GM21390 (cell line): ENCODE measurements around the gene PLA2G15.

Source experiments
- ATAC-seq: cut with Tn5 transposase; IDR thresholded peaks from one replicate; pipeline ENCODE4 v1.9.1; 2021; ENCODE audit not compliant: unreplicated experiment

Gene PLA2G15

DNA sequence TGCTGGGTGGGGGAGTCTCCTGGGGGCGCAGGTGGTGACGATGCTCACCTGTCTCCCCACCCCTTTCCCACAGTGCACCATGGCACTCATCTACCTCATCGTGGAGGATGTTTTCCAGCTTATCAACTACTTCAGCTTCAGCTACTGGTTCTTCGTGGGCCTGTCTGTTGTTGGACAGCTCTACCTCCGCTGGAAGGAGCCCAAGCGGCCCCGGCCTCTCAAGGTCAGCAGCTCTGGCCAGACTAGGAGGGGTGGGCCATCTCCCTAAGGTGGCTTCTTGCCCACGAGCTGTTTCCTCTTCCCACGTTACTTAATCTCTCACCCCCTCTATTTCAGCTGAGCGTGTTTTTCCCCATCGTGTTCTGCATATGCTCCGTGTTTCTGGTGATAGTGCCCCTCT lies 51.1 kb downstream of the PLA2G15 start:
- ATAC-seq = no peak

DNA sequence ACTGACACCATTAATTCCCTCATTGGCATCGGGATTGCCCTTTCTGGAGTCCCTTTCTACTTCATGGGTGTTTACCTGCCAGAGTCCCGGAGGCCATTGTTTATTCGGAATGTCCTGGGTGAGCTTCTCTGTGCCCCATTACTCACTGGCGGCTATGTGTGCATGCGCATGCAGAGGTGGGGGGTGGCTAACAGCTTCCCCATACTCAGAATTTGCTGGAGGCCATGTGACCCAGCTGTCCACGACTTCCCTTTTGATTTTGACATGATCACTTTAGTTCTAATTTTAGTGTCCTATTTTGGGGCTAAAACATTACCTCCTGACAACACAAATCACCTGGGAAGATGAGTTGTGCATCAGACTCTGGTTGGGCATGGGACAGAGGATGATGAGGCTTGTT lies 51.5 kb downstream of the PLA2G15 start:
- ATAC-seq = no peak

DNA sequence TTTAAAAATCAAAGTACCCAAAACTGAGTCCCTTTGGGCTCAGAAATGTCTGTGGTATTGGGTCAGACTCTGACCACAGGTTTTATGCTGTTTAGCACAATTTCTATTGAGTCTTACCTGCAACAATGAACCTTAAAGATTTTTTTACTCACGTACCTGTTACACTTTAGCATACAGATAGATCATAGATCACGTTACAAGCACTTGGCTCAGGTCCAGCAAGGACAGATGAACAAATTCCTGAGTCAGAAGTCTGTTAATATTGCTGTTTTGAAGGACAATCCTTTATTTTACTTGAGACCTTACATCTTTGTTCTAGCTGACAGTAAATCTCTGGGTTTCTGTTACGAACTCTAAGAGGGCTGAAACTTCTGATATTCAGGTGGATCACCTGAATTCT lies 52.7 kb downstream of the PLA2G15 start:
- no peak for ATAC-seq

- no peak for ATAC-seq
These were observed 53.1 kb downstream of the PLA2G15 start for GRCh38 chr16:68298312-68298711.

DNA sequence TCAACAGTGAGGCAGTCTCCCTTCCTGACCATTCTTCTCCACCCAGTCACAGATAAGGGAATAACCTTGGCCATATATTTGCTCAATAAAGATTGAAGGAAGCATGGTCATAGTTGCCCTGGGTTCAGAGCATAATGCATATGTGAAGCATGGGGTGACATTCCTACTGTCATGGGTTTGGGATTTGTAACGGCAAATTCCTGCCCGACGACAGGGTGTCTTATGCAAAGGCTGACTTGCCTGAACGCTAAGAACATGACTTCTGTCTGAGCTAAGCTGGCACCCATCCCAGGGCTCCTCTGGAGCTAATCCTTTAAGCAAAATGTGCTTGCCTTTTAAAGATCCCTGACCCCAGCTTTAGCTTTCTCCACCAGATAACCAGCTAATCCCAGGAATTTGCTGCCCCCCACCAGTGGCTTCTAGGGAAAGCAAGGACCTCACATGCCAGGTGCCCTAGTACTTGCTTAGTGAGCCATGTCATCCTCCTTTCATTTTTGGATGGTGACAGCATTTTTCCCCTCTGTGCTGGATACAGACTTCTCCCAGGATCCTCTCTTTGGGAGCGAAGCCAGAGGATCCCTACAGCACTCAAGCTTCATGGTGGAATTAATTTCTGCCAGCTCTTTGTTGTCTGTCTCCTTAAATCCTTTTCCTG lies 53.9 kb downstream of the PLA2G15 start:
- ATAC-seq = no peak

DNA sequence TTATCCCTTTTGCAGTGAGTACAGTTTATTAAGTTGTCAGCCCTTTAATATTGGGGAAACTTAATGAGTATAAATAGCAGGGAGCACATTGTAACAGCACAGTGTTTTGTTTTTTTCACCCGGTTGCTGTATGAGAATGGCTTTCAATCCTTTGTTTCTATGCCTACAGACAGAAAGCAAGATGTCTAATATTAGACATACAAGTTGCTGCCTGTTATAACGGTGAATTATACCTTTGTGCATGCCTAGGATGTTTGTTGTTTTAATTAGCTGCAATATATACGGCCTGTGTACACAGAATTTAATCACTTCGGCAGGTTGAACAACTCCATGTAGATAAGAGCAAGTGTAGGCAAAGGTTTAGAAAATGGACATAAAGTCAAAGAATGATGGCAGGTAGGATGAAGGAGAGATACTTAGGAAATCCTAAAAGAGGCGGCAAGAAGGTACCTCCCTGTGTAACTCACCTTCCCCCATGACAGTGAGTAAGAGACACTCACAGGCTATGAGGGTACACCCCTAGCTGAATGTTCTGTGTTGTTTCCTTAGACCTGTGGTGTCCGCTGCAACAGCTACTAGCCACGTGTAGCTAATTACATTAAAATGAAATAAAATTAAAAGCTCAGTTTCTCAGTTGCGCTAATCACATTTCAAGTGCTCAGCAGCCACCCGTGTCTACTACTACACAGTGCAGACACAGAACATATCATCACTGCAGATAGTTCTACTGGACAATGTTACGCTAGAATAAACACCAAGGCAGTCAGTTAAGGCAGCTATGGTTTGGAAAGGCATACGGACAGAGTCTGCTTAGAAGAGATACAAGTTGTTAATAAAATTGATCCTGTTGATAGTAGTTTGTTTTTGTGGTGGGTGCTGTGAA lies 54.6 kb downstream of the PLA2G15 start:
- ATAC-seq = no peak

DNA sequence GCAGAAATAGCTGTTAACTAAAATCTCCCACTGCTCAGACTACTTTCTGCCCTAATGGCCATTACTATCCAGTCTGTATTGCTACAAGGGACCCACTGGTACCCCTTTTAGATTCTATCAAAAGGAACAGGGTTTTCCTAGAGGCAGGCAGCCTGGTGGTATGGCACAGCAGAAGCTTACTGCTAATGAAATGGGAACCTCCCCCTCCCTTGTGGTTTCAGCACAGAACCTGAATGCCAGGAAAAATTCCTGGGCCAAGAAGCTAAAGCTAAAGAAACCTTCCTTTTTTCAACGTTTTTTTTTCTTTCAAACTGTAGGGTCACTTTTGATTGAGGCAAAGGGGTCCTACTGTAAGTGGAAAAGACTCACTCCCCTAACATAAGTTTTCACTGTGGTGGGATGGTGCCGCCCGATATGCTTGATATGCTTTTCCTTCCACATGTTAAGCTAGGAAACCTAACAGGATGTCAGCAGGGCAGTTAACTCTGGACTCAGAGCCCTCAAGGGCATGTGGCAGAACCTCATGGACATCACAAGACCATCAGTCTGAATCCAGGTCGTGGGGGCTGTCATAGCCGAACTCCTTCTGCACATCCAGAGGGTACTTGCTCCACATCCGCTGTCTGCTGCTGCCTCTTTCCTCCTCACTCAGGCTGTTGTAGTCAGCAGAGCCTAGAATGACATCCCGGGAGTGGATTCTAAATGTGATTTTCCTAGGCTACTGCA lies 55.7 kb downstream of the PLA2G15 start:
- no peak for ATAC-seq

GRCh38 chr16:68306633-68307032 lies 61.5 kb downstream of the PLA2G15 start:
- ATAC-seq = no peak

- ATAC-seq = no peak
These were observed 64.6 kb downstream of the PLA2G15 start for GRCh38 chr16:68309799-68310198.

DNA sequence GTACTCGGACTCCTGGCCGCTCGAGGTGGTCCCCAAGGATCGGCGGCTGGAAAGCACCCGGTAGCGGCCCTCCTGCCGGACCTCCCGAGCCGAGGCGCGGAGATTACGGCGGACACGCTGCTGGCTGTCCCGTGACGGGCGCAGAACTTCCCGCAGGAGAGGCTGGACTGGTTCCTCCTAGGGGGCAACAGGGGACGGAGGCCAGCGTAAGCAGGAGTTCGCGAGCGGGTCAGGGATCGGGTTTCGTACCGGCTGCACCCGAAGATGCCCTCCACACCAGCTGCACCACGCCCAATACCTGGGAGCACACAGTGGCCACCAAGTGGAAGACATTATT lies 65.2 kb downstream of the PLA2G15 start:
- ATAC-seq = peak; percentile 27
